Activated T-cell treated with anti-CD3 and anti-CD28 coated beads, Interleukin-2, amount 50 U/mL, for 1 hour (primary cell): ENCODE measurements around the gene LRRC4C.

Source experiments
- DNase-seq: peaks from one replicate; pipeline ENCODE4 v3.0.0-alpha.2; 2020

LRRC4C gene

GRCh38 chr11:40328890-40329614, 1130.4 kb downstream of the LRRC4C start:
- DNase-seq = no peak

- DNase-seq = no peak
Observed at GRCh38 chr11:40323241-40323640, 1136.2 kb downstream of the LRRC4C start.

DNA sequence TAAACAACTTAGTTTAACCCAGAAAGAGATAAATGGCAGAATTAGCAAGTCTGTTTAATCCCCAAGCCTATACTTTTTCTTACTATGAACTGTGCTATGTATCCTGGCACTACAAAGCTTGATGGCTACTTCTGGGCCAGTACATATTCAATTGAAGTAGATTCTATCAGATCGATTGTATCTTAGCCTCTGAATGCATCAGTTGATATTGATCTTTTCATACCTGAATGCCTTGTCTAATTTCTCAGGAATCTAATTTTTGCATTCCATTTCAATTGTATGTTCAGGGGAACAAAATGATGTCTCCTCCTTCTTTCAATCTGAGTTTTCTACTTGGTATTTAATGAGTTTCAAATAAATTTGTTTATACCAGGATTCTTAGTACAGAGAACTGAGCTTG, 1137.9 kb downstream of the LRRC4C start:
- DNase-seq = no peak

GRCh38 chr11:40316171-40316570, 1143.3 kb downstream of the LRRC4C start:
- DNase-seq = no peak

DNA sequence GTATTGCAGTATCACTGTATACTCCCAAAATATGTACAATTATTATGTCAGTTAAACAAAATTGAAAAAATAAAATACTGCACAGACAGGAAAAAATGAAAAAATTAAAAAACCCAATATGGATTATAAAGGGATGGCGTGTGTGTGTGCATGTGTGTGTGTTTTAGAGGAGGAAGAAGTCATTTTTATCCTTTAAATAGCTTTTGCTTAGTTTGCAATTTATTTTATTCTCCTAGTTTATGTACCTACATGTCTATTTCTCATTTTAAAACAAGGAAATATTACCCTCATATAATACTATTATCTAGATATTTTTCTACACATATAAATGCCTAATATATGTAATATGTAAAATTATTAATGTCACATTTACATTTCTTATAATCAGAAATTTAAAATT, 1144.3 kb downstream of the LRRC4C start:
- no peak for DNase-seq

DNA sequence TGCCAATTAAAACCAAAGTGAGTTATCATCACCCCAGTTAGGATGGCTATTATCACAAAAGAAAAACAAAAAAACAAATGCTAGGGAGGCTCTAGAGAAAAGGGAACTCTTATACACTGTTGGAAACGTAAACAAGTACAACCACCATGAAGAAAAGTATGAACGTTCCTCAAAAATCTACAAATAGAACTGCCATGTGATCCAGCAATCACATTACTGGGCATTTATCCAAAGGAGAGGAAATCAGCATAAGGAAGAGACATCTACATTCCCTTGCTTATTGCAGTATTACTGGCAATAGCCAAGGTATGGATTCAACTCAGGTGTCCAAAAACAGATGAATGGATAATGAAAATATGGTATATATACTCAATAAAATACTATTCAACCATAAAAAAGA, 1145.1 kb downstream of the LRRC4C start:
- DNase-seq = no peak

- no peak for DNase-seq
Observed at GRCh38 chr11:40306938-40307548, 1152.4 kb downstream of the LRRC4C start.

DNA sequence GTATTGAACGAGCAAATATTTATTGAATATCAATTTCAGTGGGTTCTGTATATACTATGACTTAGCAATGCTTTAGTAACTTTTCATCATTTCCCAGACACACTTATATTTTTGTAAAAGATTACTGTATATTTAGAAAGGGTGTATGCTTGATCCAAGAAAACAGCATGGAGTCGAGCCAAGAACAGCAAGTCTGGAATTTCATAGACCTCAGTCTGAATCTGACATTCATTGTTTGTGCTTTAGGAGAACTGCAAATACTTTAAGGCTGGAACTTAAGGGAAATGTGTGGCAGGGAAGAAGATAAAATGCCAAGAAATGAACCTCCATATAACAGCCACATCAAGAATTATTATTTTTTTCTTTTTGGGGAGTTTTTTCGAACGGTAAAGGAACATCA, 1156.8 kb downstream of the LRRC4C start:
- no peak for DNase-seq

DNA sequence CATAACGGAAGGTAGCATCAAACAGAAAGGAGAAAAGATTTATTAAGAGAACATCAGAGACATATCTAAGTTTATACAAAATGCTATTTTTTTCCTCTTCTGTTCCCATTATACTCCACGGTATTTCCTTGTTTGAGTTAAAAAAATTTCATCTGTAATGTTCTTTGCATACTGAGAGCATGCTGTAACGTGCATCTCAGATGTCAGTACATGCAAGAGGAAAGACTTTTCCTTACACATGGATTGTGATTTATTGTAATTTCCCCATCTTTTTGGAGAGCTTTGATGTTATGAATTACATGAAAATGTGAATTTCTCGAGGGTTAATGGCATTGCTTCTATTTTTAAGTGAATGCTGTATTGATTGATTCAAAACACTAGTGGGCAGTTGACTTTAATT, 1164.0 kb downstream of the LRRC4C start:
- no peak for DNase-seq

GRCh38 chr11:40294741-40295140, 1164.7 kb downstream of the LRRC4C start:
- no peak for DNase-seq

DNA sequence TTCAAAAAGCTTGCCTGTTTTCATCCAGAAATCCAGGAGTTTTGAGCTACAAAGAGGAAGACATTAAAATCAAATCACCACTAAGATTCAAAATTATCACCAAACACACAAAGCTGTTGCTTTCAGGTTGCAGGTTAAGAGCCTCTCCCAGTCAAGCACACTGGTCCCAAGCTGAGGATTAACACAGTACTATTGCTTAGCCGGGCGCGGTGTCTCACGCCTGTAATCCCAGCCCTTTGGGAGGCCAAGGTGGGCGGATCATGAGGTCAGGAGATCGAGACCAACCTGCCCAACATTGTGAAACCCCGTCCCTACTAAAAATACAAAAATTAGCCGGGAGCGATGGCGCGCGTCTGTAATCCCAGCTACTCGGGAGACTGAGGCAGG, 1165.1 kb downstream of the LRRC4C start:
- DNase-seq = no peak

DNA sequence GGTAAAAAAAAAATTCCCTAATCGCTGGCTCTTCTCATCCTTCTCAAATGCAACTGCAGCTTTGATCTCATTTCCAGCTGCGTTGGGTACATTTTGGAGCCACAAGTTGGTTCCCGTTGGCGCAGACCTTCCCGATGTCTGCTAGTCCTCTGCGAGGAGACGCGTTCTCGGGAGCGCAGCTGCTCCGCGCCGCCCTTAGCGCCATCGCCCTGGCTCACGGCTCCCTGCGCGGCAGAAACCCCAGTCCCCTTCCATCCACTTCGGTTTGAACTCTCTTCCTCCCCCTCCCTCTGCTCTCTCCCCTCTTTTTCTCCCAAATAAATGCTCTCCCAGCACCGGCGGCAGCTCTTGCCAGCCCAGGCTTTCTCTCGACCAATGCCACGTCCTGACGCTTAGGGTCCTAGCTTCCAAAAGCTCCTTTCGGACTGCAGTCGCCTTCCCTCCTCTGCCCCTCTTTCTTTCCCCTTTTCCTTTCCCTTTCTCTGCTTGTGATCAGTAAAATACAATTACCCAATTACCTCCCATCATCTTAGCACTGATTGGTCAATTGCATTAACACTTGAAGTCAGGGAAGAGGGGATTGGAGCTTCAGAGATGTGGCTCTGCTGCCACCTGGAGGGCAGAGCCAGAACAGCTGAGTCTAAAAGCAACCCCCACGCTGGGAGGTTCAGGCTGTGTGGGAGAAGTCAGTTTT, 1165.7 kb downstream of the LRRC4C start:
- DNase-seq = no peak

DNA sequence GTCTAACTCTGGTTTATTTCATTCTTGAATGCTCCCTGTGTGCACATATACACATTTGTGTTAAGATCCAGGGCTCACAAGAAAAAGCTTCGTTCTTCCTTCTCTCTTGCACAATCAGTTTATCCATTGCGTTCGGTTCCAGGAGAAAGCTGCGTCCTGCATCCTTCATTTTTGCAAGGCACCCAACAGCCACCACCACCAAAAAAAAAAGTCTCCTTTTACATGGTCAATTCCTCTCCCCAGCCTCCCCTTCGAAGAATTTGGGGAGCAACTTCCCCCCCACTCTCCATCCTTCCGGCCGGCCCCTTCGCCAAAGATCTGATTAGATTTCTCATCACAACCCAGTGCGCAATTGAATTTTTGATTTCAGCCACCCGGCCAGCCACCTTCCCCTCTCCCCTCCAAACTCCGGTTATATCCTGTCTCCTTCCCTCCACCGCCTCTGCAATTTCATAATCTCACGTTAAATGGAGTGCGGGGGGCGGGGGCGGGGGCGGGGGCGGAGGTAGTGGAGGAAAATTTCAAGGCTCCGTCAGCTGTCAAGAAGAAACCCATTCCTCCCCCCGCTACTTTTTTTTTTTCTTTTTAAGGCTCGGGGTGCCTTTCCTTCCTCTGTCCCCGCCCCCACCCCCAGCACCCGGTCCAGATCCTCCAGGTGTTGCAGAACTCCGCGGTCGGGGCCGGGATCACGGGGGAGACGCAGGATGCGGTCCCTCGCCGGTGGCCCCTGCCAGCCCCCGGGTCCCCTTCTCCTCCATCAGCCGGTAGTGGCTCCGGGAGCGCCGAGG, 1166.5 kb downstream of the LRRC4C start:
- DNase-seq = no peak

DNA sequence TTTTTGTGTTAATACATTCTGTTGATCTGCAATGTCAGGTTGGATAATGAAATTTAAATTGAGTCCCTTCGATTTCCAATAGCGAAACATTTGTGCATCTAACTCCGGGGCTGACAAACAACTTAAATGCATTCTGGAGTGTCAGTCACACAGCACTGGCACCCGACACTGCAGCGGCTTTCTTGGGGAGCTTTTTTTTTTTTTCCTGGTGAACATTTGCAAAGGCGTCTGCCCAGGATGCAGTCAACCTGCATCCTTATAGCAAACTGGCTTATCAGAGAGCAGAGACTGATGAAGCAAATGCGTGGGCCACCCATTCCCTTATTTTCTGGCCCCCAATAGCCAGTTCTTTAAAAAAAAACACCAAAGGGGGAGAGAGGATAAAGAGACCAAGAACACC, 1167.7 kb downstream of the LRRC4C start:
- DNase-seq = no peak

GRCh38 chr11:40291329-40291728, 1168.1 kb downstream of the LRRC4C start:
- no peak for DNase-seq

DNA sequence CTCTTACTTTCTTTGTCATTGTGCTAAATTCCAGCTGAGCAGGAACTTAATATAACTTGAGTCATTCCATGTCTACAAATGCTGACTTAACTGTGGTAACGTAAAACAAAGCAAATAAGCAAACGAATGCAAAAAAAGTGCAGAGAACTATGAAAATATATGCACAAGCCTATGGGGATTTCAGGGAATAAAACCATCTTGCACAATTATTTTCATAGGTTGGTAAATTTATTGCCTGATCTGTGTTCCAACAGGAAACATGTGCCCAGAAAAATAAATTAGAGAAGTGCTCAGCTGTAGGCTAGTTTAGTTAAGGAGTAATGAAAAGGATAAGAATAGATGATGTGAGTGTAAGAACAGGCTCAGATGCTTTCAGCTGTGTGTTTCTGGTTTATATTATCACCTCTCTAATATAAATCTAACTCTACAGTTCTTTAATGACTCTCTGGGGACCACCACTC, 1169.3 kb downstream of the LRRC4C start:
- DNase-seq = no peak

GRCh38 chr11:40289370-40289769, 1170.1 kb downstream of the LRRC4C start:
- no peak for DNase-seq

- DNase-seq = no peak
Observed at GRCh38 chr11:40287916-40288803, 1171.3 kb downstream of the LRRC4C start.

- no peak for DNase-seq
Observed at GRCh38 chr11:40286137-40286536, 1173.3 kb downstream of the LRRC4C start.

DNA sequence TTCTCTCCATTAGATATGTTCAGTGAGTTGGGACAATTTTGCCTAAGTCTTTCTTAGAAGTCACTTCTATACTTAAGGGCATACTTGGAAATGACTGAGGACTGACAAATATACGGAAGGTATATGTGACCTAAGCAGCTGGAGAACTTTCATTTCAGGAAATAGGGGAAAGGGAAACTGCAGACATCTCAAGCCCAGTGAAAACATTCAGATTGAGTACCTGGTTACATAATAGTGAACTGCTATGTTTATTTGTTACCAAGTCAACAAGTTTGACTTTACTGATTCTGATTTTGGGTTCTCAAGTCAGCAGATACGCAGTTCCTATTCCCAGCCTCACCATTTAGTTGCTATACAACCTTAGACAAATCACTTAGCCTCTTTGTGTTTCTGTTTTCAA, 1173.9 kb downstream of the LRRC4C start:
- DNase-seq = no peak

DNA sequence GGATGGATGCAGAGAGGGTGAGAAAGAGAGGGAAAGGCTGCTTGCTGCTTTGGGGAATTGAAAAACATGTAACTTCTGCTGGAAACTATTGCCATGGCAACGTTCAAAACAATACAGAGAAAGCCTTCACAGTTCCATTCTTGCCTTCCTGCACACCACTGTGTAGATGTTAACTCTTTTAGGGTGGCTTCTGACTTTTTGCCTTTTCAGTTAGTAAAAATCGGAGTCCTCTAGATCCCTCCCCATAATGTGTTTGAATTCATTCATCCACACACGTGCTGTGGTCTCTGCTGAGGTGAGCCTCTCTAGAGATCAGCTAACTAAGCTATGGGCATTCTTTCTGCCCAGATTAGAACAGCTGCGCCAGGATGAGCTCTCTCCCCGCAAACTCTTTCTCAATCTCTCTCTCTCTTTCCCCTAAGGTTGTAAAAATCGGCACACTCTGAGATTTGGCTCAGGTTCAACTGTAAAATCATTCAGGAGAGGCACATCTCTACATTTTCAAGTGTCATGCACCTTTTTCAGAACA, 1178.3 kb downstream of the LRRC4C start:
- no peak for DNase-seq
